Measurements from ENCODE around the gene DYRK3. TPM values are rescaled to one million over a fixed set of nuclear protein-coding genes. Genes with fewer than 3 reads are reported as not detected.
A peak's percentile ranks its signal among the peaks of the same experiment; 100 is the strongest.

The DYRK3 gene
- total and polyA plus RNA-seq, 9 of the 15 experiments (the other 6 are each of a cell fraction or from before 2014, with no cell fraction given) = 4.5 to 33.7 (median 25.7) TPM

GRCh38 chr1:206687915-206688442 lies 52.6 kb downstream of the DYRK3 start (continued):
- no peak for TF ChIP-seq TCF7 (IDR thresholded peaks at IDR 0.05; ENCODE audit: borderline replicate concordance)
- TF ChIP-seq NFATC3 (IDR thresholded peaks at IDR 0.05) = no peak
- TF ChIP-seq ATF3 (IDR thresholded peaks at IDR 0.05) = peak; percentile 59
- no peak for TF ChIP-seq ATF3 (CRISPR knock-in tag; conservative IDR thresholded peaks at IDR 0.05)
- no peak for TF ChIP-seq KLF6 (CRISPR knock-in tag; IDR thresholded peaks at IDR 0.05; ENCODE audit: borderline replicate concordance)
- no peak for TF ChIP-seq ZNF224 (CRISPR knock-in tag; IDR thresholded peaks at IDR 0.05)
- TF ChIP-seq KDM2B (CRISPR knock-in tag; IDR thresholded peaks at IDR 0.05) = no peak
- no peak for TF ChIP-seq HDAC8 (tag; IDR thresholded peaks at IDR 0.05)
- no peak for TF ChIP-seq HDGF (IDR thresholded peaks at IDR 0.05)
- TF ChIP-seq STAT5B (CRISPR knock-in tag; IDR thresholded peaks at IDR 0.05) = no peak
- TF ChIP-seq ESRRA (IDR thresholded peaks at IDR 0.05; ENCODE audit: borderline replicate concordance, low read depth) = 0 out of 2 replicates have a peak, but pooled peaks have one; percentile 25
- no peak for TF ChIP-seq MYBL2 (IDR thresholded peaks at IDR 0.05; ENCODE audit: low read depth)
- TF ChIP-seq MYBL2 (CRISPR knock-in tag; IDR thresholded peaks at IDR 0.05; ENCODE audit: borderline replicate concordance) = no peak
- TF ChIP-seq UBTF (IDR thresholded peaks at IDR 0.05; ENCODE audit: borderline replicate concordance in 1 of 2, low read depth in 2 of 2, low read length in 2 of 2) = no peak
- no peak for TF ChIP-seq MCM3 (IDR thresholded peaks at IDR 0.05)
- no peak for TF ChIP-seq ZNF583 (CRISPR knock-in tag; IDR thresholded peaks at IDR 0.05)
- 0 out of 2 replicates have a peak, but pooled peaks have one; percentile 21 for TF ChIP-seq RBFOX2 (IDR thresholded peaks at IDR 0.05; ENCODE audit: low read depth, low read length)
- TF ChIP-seq MYNN (IDR thresholded peaks at IDR 0.05) = no peak
- TF ChIP-seq MYNN (CRISPR knock-in tag; IDR thresholded peaks at IDR 0.05) = no peak
- TF ChIP-seq C11orf30 (IDR thresholded peaks at IDR 0.05; ENCODE audit: low read depth) = 0 out of 2 replicates have a peak, but pooled peaks have one; percentile 6
- TF ChIP-seq ZNF449 (CRISPR knock-in tag; IDR thresholded peaks at IDR 0.05) = no peak
- peak; percentile 52; the same call in 1 of the 2 replicates for TF ChIP-seq NFE2 (IDR thresholded peaks at IDR 0.05; ENCODE audit: low read depth)
- no peak for TF ChIP-seq TAF9B (IDR thresholded peaks at IDR 0.05; ENCODE audit: partially characterized antibody)
- TF ChIP-seq MAX (CRISPR knock-in tag; IDR thresholded peaks at IDR 0.05) = no peak
- 0 out of 2 replicates have a peak, but pooled peaks have one; percentile 10 for TF ChIP-seq MAFK (IDR thresholded peaks at IDR 0.05; ENCODE audit: low read length)
- TF ChIP-seq JUND (IDR thresholded peaks at IDR 0.05; ENCODE audit: borderline replicate concordance, low read depth, low read length) = peak; percentile 62
- TF ChIP-seq JUND (tag; IDR thresholded peaks at IDR 0.05; ENCODE audit: borderline replicate concordance, low read depth, low read length) = no peak
